CD4-positive, alpha-beta T cell (primary cell): Measurements from ENCODE around the gene PPP1R13B. TPM values are rescaled to one million over a fixed set of nuclear protein-coding genes. Genes with fewer than 3 reads are reported as not detected.

Source experiments
- ATAC-seq: fragments of 200-7000 bp; cut with Tn5 transposase; one replicate; pipeline ENCODE4 v1.10.0; 2022; ENCODE audit warnings: mild to moderate bottlenecking; ENCODE audit not compliant: poor library complexity
- CTCF ChIA-PET: fragments of 350-600 bp; sonication (Branson Sonifier 250); formaldehyde crosslinking; loops from one replicate; lab custom pipeline; 2021; ENCODE audit warnings: antibody characterized with exemption, inconsistent platforms; lab: Charles Lee
- POLR2A ChIA-PET: fragments of 350-600 bp; sonication (Branson Sonifier 250); formaldehyde crosslinking; loops from one replicate; lab custom pipeline; 2021; ENCODE audit warnings: antibody characterized with exemption, inconsistent platforms; lab: Charles Lee
- DNase-seq, 14 experiments: peaks; one replicate each; pipeline ENCODE4 v3.0.0-alpha.2; 2013 to 2020; ENCODE audit warnings: mixed read lengths in 2 of 14
- H3K27ac ChIP-seq, 2 donors: one replicate each; pipeline versions ENCODE4 v1.5.1 to v1.7.0; 2013; ENCODE audit warnings: low read length in 2 of 2, low read depth in 1 of 2, mild to moderate bottlenecking in 1 of 2
- H3K27me3 ChIP-seq, 2 experiments: 1 replicate in 1 of 2; 2 replicates in 1 of 2; pipeline versions ENCODE4 v1.6.1 to v1.7.0; 2013; ENCODE audit warnings: low read length in 2 of 2, control low read depth in 1 of 2, mild to moderate bottlenecking in 1 of 2, moderate library complexity in 1 of 2; ENCODE audit not compliant: insufficient read depth in 2 of 2, control insufficient read depth in 1 of 2
- H3K36me3 ChIP-seq: one replicate; pipeline ENCODE4 v1.6.1; 2013; ENCODE audit warnings: low read length, control low read depth; ENCODE audit not compliant: insufficient read depth
- H3K4me1 ChIP-seq: one replicate; pipeline ENCODE4 v1.6.1; 2013; ENCODE audit warnings: low read length, control low read depth; ENCODE audit not compliant: insufficient read depth
- H3K4me3 ChIP-seq: one replicate; pipeline ENCODE4 v1.5.1; 2013; ENCODE audit warnings: mild to moderate bottlenecking, low read length, moderate library complexity
- H3K9me3 ChIP-seq, 2 experiments: 1 replicate in 1 of 2; 2 replicates in 1 of 2; pipeline versions ENCODE4 v1.6.1 to v1.7.0; 2013; ENCODE audit warnings: low read length in 2 of 2, mild to moderate bottlenecking in 2 of 2, control low read depth in 1 of 2, moderate library complexity in 1 of 2; ENCODE audit not compliant: control insufficient read depth in 1 of 2, insufficient read depth in 1 of 2
- H3K27ac Mint-ChIP-seq: one replicate; pipeline ENCODE4 v1.8.0; 2020; ENCODE audit warnings: mixed read lengths
- H3K27me3 Mint-ChIP-seq: one replicate; pipeline ENCODE4 v1.8.0; 2021; ENCODE audit warnings: mixed read lengths
- H3K36me3 Mint-ChIP-seq: one replicate; pipeline ENCODE4 v1.8.0; 2021; ENCODE audit warnings: low read depth, mixed read lengths
- H3K4me1 Mint-ChIP-seq: one replicate; pipeline ENCODE4 v1.8.0; 2021; ENCODE audit warnings: low read depth, mixed read lengths
- H3K4me3 Mint-ChIP-seq: one replicate; pipeline ENCODE4 v1.8.0; 2020; ENCODE audit warnings: mild to moderate bottlenecking, mixed read lengths
- H3K9me3 Mint-ChIP-seq: one replicate; pipeline ENCODE4 v1.8.0; 2020; ENCODE audit warnings: mixed read lengths
- CTCF ChIP-seq: fragments of 200-600 bp; IDR thresholded peaks from one replicate; pipeline ENCODE4 v1.8.0; 2022; ENCODE audit warnings: antibody characterized with exemption, mild to moderate bottlenecking
- intact Hi-C, 2 experiments: fragments of 100-400 bp; cut with DNase I in 1 of 2; cut with micrococcal nuclease in 1 of 2; formaldehyde crosslinking; loops; one replicate each; pipeline versions ENCODE4 v1.15.1 to v1.9.0; 2023 to 2025; cut with DNase I, micrococcal nuclease
- total RNA-seq, 174 experiments: library from RNA in 2 of 174; stranded (reverse) in 2 of 174; gene quantifications; one replicate each; pipeline ENCODE4 v1.2.3 and lab custom pipeline; 2021 to 2026

The PPP1R13B gene
- total RNA-seq, 2 experiments from 2014 or later: 14.3 to 14.4 TPM

GRCh38 chr14:103870891-103871595 lies 23.7 kb upstream of the PPP1R13B start:
- Histone ChIP-seq H3K4me1 (peaks cover 20% of the 10 kb centered on the region), H3K9me3 (no peaks in the 10 kb centered on the region), H3K27ac (no peak overlapping the region), H3K27me3 (no peaks in the 10 kb centered on the region), H3K4me3 (no peak overlapping the region), H3K36me3 (no peaks in the 10 kb centered on the region)
- ChIA-PET POLR2A (no interaction called here), CTCF (no interaction called here)
- DNase-seq (no peak), ATAC-seq (no peak)
- Mint-ChIP-seq H3K27me3 (no peaks in the 10 kb centered on the region), H3K4me1 (peaks cover 16% of the 10 kb centered on the region), H3K4me3 (peak overlapping the region; percentile 45), H3K9me3 (no peaks in the 10 kb centered on the region), H3K36me3 (no peaks in the 10 kb centered on the region), H3K27ac (no peak overlapping the region)
- intact Hi-C loops: loop anchor here in 1 of 2 experiments (2.0 kb wide), 1 partner anchor 50 kb away; a partner anchor contains a TSS
- TF ChIP-seq CTCF: no peak

- H3K4me3 Mint-ChIP-seq: no peak overlapping the region
These were observed 22.9 kb upstream of the PPP1R13B start for GRCh38 chr14:103870144-103870876.

More at GRCh38 chr14:103870144-103870876, 22.9 kb upstream of the PPP1R13B start:
- Histone ChIP-seq H3K4me1 (peaks cover 20% of the 10 kb centered on the region), H3K4me3 (no peak overlapping the region), H3K36me3 (no peaks in the 10 kb centered on the region), H3K27ac (no peak overlapping the region), H3K27me3 (no peaks in the 10 kb centered on the region), H3K9me3 (no peaks in the 10 kb centered on the region)
- intact Hi-C loops: loop anchor here in 1 of 2 experiments (2.0 kb wide), 1 partner anchor 50 kb away; a partner anchor contains a TSS
- Mint-ChIP-seq H3K9me3 (no peaks in the 10 kb centered on the region), H3K36me3 (no peaks in the 10 kb centered on the region), H3K4me1 (peaks cover 16% of the 10 kb centered on the region), H3K27ac (no peak overlapping the region), H3K27me3 (no peaks in the 10 kb centered on the region)
- ATAC-seq (no peak), DNase-seq (no peak)
- no peak for TF ChIP-seq CTCF
- ChIA-PET POLR2A (no interaction called here), CTCF (no interaction called here)
